GM19023 (cell line): Measurements from ENCODE around the gene TMEM232.

Experiments
- ATAC-seq: cut with Tn5 transposase; IDR thresholded peaks from one replicate; pipeline ENCODE4 v1.9.1; 2021; ENCODE audit warnings: mild to moderate bottlenecking, moderate library complexity; ENCODE audit not compliant: unreplicated experiment

Gene TMEM232

DNA sequence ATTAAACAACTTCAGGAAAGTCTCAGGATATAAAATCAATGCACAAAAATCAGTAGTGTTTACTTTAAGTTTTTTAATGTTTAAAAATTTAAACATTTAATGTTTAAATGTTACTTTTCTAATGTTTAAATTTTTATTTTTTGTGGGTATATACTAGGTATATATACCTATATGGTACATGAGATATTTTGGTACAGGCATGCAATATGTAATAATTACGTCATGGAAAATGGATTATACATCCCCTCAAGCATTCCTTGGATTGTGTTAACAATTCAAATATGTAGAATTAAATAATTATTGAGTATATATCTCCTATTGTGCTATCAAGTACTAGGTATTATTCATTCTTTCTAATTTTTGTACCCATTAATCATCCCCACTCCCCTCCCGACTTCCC, 291.3 kb downstream of the TMEM232 start:
- no peak for ATAC-seq

DNA sequence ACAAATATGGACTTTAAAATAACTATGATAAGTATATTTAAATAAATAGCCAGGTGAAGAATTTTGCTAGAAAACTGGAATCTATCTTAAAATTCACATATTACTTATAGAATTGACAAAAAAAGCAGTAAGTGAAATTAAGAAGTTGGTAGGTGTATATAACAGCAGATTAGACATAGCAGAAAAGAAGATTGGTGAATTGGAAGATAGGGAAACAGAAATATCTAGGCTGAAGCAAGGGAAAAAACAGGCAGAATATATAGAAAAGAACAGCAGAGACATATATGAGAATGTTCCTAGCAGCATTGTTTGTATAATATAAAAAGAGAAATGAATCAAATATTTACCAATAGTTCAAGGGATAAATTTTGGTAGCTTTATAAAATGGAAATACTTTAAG, 294.9 kb downstream of the TMEM232 start:
- ATAC-seq, result no peak

DNA sequence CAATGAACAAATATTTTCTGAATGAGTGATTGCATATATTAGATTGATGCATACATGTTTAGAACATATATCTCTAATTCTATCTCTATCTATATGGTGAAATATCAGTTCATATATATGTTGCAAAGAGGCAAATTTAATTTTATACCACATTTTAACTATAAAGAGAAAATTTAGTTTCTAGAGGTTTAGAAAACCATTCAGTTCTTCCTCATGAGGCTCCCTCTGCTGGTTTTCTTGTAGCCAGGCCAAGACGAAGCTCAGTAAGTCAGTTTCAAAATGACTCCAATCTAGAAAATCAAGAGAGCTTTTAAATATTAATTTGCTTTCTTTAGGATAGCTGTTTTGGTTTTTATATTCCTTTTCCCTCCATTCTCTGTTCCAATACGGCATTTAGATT, 312.1 kb downstream of the TMEM232 start:
- ATAC-seq, result no peak

DNA sequence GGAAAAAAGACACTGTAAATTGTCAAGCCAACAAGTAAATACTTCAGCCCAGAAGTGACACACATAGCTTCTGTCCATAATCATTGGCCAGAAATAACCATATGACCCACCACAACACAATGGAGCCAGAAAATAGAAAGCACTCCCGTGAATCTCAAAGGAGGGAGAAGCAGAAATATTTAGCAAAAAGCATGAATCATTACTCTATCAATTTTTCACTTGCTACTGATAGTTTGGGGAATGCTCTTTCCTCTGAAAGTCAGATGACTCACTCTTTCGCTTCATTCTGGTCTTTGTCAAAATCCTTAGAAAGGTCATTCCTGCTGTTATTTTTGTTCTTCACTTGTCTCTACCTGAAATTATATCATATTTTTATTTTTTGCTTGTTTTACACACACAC, 312.6 kb downstream of the TMEM232 start:
- ATAC-seq, result no peak

DNA sequence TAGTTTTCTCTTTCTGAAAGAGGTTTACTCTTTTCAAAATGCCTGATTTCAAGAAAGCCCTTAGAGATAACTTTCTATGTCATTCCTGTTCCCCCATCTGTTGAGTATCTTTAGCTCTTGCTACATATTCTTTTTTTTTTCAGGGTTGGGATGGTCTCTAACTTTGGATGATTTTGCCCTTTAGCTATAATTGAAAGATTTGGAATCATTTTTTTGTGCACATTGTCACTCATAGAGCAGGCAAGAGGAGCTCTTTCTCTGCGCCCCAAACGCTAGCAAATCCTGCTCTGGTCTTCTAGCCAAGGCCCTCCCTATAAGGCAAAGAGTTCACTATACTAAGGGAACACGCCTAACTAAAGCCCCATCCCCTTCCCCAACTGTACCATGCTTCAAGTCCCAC, 316.9 kb downstream of the TMEM232 start:
- ATAC-seq, result no peak

DNA sequence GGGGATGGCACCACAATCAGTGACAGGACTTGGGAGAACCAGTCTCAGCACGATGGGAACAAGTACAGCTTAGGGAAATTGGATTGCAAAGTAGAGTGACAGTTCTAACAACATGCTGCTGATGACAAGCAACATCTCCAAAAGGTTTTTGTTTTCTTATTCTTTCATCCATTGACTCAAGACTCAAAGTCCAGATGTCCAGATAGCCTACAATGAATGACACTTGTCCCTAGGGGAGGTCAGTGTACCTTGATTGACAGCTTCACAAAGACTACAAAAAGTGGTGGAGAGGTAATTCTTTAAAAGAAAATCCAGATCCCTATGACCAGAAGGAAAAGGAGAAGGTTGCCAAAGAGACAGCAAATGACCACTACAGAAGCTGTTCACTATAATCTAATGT, 323.9 kb downstream of the TMEM232 start:
- no peak for ATAC-seq

DNA sequence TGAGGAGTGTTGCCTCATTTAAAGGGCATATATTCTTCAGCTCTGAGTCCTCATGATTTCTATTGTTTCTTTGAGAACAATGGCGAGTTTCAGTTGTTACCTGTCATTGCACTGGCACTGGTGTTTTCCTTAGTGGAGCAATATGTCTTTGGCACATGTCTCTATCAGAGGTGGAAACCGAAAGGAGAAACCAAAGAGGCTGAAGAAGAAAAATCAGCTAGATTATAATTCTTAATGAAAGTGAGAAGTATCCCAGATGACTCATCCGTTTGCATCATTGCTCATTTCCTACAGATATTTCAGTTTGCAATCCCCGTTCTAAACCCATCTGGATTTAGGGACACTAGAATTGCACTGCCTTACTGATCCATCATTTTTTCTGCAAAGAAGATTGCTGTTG, 324.6 kb downstream of the TMEM232 start:
- no peak for ATAC-seq

DNA sequence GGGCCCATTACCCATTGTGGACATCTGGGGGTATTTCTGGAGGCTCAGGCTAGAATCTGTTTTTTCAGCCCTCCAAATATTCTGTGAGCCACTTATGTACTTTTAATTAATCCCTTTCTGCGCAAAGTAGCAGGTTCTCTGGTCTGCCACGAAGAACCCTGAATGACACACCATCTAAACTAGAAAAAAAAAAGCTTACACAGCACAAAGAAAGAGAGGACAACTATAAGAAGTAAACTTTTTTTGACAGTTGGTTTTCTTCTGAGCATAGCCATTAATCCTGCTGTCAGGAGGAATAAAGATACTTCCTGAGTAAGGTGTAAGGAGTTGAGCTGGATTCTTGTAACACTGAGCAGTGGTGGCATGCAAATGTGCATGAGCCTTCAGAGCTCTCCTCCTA, 327.5 kb downstream of the TMEM232 start:
- no peak for ATAC-seq

DNA sequence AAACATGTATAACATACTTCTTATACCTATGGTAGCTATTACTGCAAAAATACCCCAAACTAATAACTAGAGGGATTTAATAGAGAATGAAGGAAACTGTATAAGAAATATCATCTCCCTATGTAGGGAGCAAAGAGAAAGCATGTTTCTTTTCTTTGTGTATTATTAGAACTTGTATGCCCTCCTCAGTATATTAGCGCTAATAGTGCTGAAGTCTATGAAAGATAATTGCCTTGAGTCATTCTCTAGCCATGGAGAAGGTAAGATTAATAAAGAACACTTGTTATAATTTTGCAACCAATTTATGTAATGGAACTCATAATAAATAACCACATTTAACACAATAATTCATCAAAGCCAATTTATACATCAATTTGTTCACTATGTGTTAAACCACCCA, 329.2 kb downstream of the TMEM232 start:
- no peak for ATAC-seq

DNA sequence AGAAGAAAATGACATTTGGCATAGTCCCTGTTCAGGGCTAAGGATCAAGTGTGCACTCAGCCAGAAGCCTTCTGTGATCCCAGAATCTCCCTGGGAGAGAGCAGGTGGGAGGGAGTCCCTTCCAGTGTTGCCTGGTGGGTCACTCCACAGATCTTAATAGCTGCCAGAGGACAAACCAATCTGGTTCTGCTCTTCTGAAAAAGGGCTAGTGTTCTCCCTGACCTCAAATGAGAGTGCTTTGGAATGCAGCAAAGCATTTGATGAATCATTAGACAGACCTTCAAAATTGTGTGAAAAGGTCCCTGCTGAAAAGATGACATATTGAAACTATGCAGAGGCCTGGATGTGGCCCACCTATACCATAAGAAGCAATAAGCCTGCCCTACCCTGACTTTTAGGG, 339.7 kb downstream of the TMEM232 start:
- no peak for ATAC-seq

DNA sequence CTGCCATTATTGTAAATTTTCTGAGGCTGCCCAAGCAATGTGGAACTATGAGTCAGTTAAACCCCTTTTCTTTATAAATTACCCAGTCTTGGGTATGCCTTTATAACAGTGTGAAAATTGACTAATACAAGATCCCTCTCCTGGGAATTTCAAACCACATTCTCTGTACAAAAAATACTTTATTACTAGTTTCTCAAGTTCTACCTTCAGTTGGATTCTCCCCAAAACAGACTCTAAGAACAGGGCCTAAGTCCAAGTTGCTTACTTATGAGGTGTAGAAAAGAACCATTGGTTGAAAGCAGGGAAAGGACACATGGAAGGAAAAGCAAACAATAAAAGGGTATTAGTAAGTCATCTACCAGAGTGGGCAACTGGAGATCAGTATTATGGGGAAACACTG, 343.2 kb downstream of the TMEM232 start:
- ATAC-seq, result no peak

DNA sequence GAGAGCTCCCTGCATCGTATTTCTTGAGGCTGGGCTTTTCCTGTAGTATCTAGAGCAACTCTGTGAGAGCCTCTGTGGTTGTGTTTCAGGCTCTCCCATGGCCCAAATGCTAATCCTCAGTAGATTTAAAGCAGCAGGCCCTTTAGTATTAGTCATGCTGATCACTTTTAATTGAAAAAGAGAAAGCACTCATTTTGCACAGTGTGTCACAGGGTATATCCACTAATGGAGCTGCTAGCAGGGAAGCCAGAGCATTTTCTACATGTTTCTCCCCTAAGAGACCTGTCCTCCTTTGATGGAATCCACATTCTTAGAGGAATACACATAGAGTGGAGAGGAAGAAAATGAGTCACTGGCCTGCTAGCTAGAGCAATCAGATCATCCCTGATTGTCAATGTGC, 348.5 kb downstream of the TMEM232 start:
- no peak for ATAC-seq

DNA sequence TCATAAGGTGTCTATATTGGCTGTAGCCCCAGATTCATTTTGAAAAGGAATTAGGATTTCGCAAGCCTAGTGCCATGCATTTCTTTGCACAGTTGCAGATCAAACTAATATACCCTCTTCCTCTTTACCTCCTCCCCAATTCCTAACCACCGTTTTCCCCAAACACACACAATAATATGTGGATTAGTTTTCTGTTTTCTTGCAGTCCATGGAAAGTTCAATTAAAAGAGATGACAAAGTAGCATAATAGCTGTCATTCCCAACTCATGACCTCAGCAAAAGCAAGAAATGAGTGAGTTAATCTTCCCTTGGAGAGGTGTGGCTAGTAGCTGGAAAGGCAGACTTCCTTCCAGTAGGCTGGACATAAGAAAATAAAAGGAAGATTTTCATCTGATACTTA, 349.1 kb downstream of the TMEM232 start:
- no peak for ATAC-seq

DNA sequence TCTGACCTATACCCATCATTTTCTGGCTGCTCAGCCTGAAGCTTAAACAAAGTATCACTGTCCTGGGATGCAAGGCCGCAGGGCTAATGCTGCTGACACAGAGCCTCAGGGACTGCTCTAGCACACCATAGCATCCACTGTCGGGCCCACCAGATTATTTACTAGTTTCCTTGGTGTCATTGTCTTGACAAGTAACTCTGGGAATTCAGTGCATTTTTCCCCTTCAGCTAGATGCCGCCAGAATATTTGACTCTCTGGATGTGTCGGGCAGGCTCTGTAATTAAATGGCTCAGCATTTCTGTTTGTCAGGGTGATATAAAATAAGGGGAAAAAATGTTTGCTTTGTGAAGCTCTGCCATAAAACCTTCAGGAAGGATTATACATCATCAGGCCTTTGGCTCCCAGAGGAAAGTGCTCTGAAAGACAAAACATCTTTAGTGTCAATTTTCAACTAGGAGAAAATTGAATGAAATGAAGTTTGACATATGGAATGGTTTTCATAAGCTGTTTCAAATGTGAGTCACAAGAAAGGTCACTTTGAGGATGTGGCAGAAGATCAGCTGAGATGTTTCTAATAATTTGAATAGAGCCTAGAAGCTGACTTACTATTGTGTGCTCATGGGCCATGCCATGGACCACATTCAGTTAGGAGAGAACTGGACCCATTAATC, 350.1 kb downstream of the TMEM232 start:
- no peak for ATAC-seq

DNA sequence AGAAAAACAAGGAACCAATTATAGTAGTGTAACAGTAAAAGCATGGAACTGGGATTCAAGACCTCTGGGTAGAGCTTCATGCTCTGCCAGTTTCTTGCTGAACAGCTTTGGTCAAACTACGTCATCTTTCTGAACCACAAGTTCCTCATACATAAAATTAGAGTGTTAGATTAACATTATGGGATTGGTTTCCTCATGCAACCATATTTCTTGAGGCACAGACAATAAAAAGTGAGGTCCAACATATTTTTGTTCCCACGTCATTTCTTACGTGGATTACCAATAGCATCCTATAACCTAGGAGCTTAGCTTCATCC, 354.8 kb downstream of the TMEM232 start:
- peak; percentile 82 for ATAC-seq

DNA sequence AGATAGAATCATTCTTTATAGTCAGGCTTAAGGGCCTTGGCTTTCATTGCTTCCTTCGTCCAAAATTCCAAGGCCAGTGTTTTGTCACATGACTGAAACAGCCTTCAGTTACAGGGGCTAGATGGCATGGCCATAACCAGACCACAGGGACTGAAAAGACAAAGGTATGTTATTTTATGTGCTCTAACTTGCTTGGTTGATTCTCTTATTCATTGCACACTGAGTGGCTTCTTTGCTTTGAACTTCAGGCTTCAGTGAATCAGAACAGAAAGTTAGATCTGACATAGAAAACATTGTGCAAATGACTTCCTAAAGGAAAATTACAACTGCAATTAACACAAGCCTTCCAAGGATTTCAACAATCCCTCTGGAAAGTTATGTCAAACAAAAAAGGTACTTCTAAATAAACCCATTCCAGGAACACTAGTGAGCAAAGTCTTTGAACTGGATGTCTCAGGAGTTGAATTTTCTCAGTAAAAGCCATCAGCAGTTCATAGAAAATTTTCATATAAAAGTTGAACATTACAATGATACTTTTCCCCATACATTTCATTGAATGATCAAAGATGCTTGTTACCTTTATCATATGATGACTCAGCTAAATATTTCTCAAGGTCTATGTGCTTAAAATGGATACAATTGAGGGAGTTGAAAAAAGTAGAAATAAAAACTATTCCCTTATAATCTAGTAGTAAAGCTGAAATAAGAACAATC, 355.3 kb downstream of the TMEM232 start:
- no peak for ATAC-seq
